Vagina (tissue), 2 donors: ENCODE measurements around the gene CYP1A2.

Source experiments
- CTCF ChIP-seq, 3 experiments: fragments of 450-650 bp in 2 of 3; fragments of 200-600 bp in 1 of 3; sonication (generic) in 1 of 3; IDR thresholded peaks; one replicate each; pipeline ENCODE4 v1.5.1; 2017 to 2019; ENCODE audit warnings: antibody characterized with exemption in 3 of 3, mild to moderate bottlenecking in 2 of 3, moderate library complexity in 2 of 3
- POLR2A ChIP-seq, 2 donors: fragments of 450-650 bp; IDR thresholded peaks; one replicate each; pipeline ENCODE4 v1.6.1; 2017; ENCODE audit warnings: antibody characterized with exemption in 2 of 2, mild to moderate bottlenecking in 2 of 2, moderate library complexity in 2 of 2
- POLR2AphosphoS5 ChIP-seq, 2 donors: sonication (generic); formaldehyde crosslinking; IDR thresholded peaks; one replicate each; pipeline ENCODE4 v1.9.0; 2017; ENCODE audit warnings: antibody characterized with exemption in 2 of 2, mild to moderate bottlenecking in 2 of 2, low read depth in 1 of 2; ENCODE audit not compliant: insufficient read depth in 1 of 2

GRCh38 chr15:74795966-74796625, 47.5 kb downstream of the CYP1A2 start:
- TF ChIP-seq CTCF (IDR thresholded peaks at IDR 0.05) (no peak), POLR2A (IDR thresholded peaks at IDR 0.05) (no peak), POLR2AphosphoS5 (IDR thresholded peaks at IDR 0.05; ENCODE audit: insufficient read depth in 1 of 2, low read depth in 1 of 2) (no peak)
